GM21825 (cell line): ENCODE results near the gene ADGRG6.
"Not testable (repeated sequence)": the region's sequence is repeated elsewhere in the genome, so short reads cannot be mapped to it uniquely, and the experiment has no call there.

Source experiments
- ATAC-seq: cut with Tn5 transposase; IDR thresholded peaks from one replicate; pipeline ENCODE4 v1.9.1; 2021; ENCODE audit warnings: mild to moderate bottlenecking, moderate library complexity; ENCODE audit not compliant: unreplicated experiment

ADGRG6 gene

DNA sequence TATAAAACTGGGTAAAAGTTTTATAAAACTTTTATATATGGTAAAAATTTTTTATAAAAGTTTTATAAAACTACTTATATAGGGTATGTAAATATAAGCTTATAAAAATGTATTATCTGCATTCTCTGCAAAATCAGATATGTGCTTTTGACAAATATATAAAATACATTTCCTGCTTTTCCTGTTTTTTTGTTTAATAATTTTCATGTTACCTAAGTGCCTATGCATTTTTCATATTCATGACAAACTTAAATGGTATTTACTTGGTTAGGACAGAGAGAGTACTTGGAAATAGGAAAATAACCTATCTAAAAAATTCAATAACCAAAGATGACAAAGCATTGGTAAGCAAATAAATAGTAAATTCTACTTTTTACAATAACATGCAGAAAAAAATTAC is 41.2 kb downstream of the ADGRG6 start:
- no peak for ATAC-seq

DNA sequence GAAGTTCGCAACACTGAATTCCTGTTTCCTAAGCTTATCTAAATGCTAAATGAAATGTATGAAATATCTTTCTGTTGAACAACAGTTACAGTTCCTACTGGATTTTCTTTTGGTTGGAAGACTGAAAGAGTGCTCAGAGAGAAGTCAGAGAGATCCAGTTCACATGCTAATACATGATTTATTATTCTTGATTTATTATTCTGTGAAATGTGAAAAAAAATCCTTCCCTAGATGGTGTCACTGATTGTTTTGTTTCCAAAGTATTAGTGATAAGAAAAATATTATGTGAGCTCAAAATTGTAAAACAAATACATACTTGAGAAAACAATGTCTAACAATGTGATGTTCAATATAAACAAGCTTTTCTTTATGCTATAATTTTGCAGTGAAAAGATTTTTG is 42.1 kb downstream of the ADGRG6 start:
- no peak for ATAC-seq

DNA sequence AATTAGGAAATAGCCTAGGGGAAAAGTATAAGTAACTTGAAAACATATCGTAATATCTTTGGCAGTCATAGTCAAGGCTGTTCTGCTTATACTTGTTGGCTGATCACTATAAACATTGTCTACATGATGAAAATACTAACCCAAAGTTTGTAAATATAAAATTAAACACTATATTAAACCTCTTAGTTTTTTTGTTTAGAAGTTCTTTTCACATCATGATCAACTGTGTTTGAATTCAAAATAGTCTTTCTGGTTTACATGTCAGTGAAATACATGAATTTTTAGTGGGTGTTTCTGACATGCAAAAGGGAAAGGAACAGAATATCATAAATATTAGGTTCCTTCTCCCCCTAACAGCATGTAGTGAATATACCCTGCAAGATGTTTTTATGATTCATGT is 43.5 kb downstream of the ADGRG6 start:
- ATAC-seq: no peak

DNA sequence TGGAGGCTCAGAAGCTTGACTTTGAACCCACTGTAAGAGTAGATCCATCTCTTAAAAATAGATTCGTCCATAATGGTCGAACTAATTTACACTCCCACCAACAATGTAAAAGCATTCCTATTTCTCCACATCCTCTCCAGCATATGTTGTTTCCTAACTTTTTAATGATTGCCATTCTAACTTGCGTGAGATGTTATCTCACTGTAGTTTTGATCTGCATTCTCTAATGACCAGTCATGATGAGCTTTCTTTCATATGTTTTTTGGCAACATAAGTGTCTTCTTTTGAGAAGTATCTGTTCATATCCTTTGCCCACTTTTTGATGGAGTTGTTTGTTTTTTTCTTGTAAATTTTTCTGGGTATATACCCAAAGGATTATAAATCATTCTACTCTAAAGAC is 44.4 kb downstream of the ADGRG6 start:
- ATAC-seq: not testable (repeated sequence)

DNA sequence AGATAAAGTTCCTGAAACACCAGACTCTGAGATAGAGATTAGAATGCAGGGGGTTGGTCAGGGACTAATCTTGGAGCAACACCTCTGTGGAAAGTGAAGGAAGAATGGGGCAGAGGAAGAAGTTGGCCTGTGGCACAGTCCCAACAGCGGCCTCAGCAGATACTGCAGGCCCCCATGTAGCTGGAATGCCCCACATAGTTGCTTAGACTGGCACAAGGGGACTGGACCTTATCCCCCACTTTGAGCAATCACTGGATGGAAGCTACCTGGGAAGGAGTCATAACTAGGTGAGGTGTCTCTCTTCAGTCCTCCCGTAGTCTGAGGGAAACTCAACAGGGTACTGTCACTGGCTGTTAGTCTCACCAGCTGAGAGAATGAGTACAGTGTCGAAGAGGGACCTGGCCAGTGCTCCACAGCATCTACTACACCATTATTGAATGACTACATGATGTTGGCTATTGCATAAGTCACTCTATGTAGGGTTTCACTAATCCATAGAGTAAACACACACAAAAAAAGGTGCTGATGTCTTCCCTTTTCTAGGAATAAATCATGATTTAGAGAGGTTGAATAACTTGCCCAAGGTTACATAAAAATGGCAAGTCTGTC is 47.5 kb downstream of the ADGRG6 start:
- ATAC-seq: no peak

DNA sequence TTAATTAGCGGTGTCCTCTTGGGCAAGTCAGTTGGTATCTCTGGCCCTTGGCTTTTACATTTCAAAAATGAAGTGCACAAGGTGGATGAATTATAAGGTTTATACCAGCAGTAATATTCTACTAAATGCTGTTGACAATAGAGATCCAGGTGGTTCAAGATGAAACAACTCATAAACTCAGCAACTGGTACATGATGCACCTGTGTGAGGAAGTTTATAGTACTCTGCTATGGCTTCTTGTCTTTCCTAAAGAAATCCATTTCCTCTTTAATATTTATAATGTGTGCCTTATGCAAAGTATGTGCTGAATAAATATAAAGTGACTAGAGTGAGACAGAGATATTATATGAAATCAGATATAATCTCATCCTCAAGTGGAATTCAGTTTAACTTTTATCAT is 48.5 kb downstream of the ADGRG6 start:
- ATAC-seq: no peak

DNA sequence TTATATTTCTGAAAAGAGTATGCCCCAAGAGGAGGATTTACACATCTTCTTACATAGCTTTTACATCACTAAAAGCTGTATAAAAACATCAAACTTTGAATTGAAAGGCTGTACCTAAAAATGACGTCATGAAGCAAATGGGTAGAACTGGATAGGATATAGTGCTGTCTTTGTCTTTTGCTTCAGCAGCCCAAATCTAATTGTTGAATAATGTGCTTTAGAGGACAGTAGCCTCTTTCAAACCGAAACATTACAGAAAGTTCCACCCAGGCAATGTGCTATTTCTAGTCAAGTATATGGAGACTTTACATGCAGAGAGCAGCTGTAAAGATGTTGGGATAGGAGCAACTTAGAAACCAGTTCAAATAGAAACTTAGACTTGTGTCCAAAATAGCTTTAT is 51.9 kb downstream of the ADGRG6 start:
- ATAC-seq: no peak

DNA sequence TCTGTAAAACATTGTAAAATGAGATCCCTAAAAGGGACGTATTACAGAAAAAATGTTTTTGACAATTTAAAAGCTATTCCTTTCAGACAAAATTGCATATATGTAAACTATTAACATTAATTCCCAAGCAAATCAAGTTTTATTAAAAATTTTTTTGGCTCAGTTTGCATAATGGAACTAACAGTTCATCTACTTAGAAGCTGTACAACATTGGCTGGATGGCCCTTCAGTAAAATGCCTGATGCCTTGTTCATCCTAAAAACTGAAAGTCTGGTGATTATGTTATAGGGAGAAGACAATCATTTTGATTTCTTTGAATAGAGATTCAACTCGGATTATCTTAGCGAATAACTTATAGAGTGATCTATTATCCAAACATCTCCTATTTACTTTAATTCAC is 52.8 kb downstream of the ADGRG6 start:
- ATAC-seq: no peak

DNA sequence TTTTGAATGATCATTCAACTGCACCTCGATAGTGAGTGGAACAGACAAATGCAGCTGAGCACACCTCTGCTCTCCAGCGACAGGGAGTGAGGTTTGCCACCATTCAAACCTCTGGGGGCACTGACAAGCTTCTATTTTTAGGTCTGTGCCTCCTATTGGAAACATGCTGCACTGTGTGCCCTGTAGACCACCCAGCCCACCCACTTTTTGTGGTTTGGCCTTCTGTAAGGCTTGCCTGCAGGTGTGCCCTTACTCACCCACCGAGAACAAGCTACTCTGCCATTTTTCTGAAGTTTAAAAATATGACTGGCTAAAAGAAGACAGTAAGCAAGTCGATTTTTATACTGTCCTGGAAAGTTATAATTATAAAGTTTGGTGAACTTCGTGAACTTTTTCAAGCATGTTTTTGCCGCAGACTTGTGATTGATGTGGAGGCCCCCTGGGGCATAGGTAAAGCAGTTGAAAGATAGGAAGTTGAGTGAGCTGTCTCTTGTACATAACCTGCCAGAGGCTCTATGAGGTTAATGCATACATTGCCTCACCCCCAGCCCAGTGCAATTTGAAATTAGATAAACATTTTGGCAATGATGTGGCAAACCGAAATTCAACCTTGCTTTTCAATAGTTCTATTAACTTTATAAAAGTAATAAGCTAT is 53.8 kb downstream of the ADGRG6 start:
- ATAC-seq: no peak

DNA sequence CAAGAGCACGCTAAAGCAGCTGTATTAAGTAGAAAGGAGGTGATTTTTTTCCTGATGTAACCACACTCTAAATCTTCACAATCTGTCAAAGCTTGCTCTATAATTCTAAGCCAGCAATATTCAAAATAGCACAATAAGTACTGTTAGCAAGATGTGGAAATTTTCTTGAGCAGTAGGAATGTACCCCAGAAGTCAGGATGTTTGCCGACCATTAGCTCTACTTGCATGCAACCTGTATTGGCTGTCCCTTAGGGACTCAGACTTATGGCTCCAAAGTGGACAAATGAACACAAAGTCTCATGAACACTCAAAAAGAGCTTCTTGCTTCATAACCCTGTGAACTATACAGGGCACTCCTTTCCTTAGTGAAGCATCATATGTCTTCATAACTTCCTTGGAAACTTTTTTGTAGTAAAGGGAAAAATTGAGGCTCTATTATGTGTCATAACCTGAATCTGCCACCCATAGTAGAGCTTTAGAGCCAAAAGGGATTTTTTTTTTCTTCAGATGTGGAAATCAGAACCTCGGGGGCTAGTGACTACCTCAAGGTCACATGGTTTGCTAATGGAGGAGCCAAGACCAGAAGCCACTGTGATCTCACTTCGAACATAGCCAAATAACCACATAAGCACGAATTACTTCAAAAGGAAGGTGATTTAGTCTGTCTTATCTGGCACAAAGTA is 54.5 kb downstream of the ADGRG6 start:
- no peak for ATAC-seq

DNA sequence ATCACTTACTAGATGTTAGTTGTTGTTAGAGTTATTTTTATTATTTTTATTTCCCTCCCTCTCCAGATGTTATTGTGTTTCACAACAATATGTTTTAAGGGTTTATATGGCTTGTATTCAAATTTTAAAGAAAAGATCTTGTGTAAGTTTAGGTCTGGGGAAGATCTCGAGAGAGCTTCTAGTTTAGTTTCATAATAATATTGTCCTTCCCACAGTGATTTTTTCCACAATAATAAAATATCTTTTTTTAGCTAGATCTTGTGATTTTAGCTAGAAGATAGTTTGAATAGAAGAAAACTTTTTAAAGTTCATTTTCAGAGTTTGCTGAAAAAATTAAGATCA is 55.0 kb downstream of the ADGRG6 start:
- no peak for ATAC-seq

DNA sequence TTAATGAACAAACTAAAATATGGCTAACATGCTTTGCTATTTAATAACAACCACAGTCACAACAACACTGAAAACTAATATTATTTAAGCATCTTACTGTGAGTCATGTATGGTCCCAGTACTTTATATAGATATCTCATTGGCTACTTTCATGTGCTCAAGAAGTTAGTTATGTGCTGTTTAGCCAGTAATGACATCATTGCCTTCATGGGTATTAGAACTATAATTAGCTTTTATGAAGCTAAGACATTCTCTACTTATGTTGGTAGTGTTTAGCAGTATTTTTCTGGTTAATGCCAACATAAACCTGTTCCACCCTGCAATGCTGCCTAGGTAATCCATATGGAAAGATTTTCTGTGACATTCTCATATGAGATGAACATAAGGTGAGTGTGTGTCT is 56.1 kb downstream of the ADGRG6 start:
- ATAC-seq: no peak

DNA sequence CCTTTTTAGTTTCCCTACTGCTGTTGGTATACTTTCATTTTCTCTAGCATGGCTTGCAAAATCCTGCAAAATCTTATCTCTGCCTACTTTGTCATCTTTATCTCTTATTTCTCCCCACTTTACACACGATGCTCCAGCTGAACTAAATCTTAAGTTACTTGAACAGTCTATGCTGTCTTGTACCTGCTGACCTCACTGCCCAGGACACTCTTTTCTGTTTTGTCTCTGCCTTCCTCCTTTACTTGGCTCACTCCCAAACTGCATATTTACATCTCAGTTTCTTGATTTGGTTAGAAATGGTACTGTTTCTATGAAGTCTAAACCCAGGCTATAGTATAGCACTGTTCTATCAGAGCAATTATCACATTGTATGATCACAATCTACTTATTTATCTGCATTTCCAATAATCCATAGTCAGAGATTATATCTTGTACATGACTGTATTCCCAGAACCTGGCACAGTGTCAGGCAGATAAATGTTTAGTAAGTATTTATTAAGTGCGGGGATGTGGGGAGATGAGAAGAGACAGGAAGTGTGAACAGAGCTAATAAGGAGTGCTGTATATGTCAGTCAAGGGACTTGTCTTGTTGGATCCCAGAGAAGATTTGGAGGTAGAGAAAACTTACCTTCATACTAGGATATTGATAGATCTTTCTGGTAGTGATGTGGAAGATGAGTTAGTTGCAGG is 57.6 kb downstream of the ADGRG6 start:
- no peak for ATAC-seq

DNA sequence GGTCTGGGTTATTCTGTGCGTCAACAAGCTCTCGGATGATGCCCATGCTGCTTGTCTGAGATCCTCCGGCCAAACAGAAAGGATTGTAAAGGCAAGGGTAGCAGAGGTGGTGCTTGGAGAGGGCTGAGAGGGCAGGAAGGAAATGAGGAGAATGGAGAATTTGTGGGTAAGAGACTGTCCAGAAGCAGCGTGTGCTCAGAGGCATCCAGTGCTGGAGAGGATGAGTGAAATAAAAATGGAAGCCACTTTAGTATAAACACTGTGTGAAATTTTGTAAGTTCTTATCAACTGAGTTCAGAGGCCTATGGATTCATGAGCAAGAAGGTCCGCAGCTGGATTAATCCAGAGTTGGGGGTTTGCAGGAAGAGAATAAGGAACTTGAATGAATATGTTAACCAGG is 59.5 kb downstream of the ADGRG6 start:
- no peak for ATAC-seq

DNA sequence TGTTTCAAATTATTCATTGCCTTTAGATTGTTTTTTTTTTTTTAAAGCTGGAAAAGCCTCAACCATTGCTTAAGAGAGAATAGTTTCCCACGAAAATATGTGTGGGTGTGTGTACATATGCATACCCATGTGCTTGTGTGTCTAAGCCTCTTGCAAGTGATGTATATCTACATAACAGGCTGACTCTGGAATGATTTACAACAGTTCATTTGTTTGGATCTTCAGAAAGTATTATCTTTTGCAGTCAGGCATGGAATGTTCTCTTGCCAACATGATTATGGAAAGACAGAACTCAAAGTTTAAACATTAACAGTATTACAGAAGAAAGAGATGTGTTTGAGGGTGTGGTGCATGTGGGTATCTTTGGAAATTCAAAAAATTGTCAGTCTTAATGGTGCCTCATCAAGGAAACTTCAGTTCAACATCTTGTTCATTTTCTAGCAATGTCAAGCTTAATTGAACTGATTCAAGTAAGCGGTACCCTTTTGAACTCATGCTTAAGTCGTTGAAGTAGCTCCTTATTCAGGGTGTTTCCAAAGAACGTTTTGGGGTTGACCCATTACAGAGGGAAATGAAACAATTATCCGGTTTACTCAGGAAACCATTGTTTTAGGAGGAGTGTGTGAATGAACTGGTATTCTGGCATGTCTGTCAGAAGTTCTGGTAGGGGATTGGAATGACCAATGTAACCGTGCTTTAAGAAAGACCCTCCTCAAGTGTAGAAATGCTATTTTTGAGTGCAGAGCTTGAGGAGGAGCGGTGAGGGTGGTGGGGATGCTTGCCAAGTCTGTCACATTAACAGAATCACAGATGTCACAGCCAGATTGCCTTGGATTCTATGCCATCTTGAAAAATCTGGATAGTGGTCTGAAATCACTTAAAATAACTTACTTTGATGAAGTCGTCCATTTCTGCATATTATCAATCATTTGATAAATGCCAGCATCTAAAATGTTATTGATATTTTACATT is 60.3 kb downstream of the ADGRG6 start:
- no peak for ATAC-seq

DNA sequence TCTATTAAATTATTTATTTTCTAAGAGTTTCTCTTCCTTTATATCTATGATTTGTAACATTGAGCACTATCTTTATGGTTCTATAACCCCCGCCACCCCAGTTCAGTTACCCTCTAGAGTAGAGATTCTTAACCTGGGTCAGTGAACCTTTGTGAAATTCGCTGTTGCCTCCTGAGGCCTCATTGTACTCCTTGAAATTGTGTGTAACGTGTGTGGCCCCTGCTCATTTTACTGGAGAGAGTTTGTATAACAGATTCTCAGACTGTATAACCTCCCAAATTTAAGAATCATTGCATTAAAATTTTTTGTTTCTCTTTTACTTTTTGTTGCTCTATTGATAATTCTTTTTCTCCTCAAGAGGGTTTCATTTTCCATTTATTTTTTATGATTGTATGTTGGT is 65.3 kb downstream of the ADGRG6 start:
- no peak for ATAC-seq

DNA sequence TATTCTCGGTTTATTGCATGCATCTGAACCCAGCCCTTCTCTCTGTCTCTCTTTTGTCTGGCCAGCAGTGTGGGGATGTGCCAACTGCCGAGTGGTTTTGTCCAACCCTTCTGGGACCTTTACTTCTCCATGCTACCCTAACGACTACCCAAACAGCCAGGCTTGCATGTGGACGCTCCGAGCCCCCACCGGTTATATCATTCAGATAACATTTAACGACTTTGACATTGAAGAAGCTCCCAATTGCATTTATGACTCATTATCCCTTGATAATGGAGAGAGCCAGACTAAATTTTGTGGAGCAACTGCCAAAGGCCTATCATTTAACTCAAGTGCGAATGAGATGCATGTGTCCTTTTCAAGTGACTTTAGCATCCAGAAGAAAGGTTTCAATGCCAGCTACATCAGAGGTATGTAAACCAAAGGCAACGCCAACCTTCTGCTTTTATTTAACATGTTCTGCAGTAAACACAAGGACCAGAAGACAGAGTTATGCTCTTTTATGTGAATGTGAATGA is 65.8 kb downstream of the ADGRG6 start:
- ATAC-seq: no peak

DNA sequence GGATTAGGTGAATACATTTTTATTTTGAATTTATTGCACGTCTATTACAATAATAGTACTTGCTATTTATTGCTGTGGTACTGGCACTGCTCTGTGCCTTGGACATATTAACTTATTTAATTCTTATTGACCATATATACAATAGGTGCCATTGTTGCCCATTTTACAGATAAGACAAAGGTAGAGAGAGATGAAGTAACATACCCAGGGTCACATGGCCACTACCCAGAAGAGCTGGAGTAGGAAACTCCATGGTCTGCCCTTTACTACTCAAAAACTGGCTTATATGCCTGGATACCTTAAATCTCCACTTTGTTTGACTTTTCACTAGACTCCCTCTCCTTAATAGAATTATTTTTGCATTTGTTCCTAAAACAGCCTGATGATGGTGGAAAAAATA is 67.5 kb downstream of the ADGRG6 start:
- ATAC-seq: no peak

DNA sequence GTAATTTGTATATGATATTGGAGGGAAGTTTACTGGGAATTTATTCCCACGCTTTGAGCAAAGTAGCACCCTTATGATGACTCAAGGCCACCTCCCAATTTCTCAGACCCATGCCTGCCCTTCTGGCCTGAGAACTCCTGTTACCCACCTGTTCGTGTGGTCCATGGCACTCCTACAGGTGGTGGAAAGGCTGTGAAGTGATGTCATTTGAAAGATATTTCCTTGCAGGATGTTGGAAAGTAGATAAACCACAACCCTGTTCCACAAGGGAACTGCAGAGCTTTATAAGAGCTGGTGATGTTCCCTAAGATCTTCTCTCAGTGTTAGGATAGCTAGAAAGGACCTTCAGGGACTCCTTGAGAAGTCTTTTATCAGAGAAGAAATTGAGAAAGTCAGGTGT is 70.5 kb downstream of the ADGRG6 start:
- ATAC-seq: no peak

DNA sequence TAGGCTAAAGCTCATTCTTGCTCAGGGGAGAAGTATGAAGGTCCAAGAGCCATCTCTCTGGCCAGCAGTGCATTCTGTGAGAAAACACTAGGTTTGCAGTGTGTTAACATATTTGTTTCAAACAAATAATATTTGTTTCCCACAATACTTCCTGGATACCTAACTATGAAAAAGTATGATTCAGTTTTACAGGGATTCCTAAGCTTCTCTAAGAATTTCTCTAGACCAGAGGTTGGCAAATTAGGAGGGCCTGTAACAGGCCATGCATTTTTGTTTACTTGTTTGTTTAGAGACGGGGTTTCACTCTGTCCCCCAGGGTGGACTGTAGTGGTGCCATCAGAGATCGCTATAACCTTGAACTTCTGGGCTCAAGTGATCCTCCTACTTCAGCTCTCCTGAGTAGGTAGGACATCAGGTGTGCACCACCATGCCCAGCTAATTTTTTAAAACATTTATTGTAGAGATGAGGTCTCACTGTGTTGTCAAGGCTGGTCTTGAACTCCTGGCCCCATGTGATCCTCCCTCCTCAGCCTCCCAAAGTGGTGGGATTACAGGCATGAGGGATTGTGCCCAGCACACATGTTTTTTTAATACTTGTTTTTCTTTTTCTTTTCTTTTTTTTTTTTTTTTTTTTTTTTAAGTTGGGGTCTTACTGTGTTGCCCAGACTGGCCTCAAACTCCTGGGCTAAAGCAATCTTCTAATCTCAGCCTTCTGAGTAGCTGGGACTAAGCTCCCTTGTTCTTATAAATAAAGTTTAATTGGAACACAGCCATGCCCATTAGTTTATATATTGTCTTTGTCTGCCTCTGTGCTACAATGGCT is 71.7 kb downstream of the ADGRG6 start:
- no peak for ATAC-seq
